ENCODE measurements around the gene SCUBE1. TPM values are rescaled to one million over a fixed set of nuclear protein-coding genes. Genes with fewer than 3 reads are reported as not detected.

SCUBE1 gene
- total and polyA plus RNA-seq, 2 experiments from 2014 or later = 0.81 to 3.2 TPM

DNA sequence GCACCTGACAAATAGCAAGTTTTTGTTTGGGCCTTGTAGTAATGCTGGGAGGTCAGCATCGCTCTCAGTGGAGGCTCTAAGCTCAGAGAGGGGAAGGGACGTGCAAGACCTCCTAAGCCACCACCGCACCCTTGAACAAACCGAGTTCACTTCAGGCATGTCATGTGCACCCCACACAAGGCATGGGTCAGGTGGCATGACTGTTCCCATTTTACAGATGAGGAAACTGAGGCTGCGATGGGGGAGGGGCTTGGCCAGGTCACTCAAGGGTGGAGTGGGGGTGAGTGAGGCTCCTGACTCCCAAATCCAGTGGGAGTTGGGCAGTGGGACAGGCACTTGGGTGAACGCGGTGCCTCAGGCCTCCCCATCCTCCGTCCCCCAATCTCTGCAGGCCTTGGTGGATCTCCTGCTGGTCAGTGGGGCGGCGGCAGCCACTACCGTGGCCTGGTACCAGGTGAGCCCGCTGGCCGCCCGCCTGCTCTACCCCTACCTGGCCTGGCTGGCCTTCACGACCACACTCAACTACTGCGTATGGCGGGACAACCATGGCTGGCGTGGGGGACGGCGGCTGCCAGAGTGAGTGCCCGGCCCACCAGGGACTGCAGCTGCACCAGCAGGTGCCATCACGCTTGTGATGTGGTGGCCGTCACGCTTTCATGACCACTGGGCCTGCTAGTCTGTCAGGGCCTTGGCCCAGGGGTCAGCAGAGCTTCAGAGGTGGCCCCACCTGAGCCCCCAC is 180.6 kb downstream of the SCUBE1 start (continued):
- TF ChIP-seq, protein P1, sequence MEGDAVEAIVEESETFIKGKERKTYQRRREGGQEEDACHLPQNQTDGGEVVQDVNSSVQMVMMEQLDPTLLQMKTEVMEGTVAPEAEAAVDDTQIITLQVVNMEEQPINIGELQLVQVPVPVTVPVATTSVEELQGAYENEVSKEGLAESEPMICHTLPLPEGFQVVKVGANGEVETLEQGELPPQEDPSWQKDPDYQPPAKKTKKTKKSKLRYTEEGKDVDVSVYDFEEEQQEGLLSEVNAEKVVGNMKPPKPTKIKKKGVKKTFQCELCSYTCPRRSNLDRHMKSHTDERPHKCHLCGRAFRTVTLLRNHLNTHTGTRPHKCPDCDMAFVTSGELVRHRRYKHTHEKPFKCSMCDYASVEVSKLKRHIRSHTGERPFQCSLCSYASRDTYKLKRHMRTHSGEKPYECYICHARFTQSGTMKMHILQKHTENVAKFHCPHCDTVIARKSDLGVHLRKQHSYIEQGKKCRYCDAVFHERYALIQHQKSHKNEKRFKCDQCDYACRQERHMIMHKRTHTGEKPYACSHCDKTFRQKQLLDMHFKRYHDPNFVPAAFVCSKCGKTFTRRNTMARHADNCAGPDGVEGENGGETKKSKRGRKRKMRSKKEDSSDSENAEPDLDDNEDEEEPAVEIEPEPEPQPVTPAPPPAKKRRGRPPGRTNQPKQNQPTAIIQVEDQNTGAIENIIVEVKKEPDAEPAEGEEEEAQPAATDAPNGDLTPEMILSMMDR (conservative IDR thresholded peaks at IDR 0.05; ENCODE audit: low read depth in 2 of 2) = no peak
- no peak for TF ChIP-seq ZNF331 (CRISPR knock-in tag; IDR thresholded peaks at IDR 0.05; ENCODE audit: low read depth)
- no peak for TF ChIP-seq CREB1 (CRISPR knock-in tag; IDR thresholded peaks at IDR 0.05; ENCODE audit: low read depth)
- TF ChIP-seq, protein P2, sequence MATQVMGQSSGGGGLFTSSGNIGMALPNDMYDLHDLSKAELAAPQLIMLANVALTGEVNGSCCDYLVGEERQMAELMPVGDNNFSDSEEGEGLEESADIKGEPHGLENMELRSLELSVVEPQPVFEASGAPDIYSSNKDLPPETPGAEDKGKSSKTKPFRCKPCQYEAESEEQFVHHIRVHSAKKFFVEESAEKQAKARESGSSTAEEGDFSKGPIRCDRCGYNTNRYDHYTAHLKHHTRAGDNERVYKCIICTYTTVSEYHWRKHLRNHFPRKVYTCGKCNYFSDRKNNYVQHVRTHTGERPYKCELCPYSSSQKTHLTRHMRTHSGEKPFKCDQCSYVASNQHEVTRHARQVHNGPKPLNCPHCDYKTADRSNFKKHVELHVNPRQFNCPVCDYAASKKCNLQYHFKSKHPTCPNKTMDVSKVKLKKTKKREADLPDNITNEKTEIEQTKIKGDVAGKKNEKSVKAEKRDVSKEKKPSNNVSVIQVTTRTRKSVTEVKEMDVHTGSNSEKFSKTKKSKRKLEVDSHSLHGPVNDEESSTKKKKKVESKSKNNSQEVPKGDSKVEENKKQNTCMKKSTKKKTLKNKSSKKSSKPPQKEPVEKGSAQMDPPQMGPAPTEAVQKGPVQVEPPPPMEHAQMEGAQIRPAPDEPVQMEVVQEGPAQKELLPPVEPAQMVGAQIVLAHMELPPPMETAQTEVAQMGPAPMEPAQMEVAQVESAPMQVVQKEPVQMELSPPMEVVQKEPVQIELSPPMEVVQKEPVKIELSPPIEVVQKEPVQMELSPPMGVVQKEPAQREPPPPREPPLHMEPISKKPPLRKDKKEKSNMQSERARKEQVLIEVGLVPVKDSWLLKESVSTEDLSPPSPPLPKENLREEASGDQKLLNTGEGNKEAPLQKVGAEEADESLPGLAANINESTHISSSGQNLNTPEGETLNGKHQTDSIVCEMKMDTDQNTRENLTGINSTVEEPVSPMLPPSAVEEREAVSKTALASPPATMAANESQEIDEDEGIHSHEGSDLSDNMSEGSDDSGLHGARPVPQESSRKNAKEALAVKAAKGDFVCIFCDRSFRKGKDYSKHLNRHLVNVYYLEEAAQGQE (IDR thresholded peaks at IDR 0.05; ENCODE audit: unreplicated experiment) = no peak

DNA sequence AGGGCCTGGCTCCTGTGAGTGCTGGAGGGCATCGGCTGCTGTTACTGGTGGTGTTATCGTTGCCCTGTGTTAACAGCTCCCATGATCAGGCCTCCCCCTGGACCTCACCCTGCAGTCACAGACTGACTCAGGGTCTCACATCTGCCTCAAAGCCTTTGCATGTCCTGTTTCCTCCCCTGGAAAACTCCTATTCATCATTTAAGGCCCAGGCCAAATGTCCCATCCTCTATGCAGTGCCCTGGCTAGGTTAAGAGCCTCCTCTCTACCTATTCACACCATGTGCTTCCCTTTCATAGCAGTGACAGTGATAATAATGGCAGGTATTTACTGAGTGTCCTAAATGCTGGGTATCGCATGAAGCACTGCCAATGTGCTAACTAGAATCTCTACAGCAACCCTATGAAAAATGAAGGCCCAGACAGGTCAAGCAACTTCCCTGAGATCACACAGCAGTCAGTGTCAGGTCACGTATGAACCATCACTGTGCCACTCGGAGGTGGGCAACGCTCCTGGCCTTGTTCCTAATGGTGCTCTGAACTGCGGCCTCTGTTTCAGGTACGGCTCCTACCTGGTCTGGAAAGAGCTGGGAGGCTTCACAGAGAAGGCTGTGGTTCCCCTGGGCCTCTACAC is 182.6 kb downstream of the SCUBE1 start:
- peaks cover 11% of the 10 kb centered on the region for H3K27me3 Mint-ChIP-seq (ENCODE audit: insufficient read depth, low read depth, poor library complexity)

More for the DNA sequence above, 182.6 kb downstream of the SCUBE1 start:
- H3K79me2 ChIP-seq (replicated peaks; ENCODE audit: insufficient read depth) = no peaks in the 10 kb centered on the region
- no peak overlapping the region for H3K27ac Mint-ChIP-seq
- no peaks in the 10 kb centered on the region for H4K20me1 ChIP-seq (replicated peaks; ENCODE audit: insufficient read depth)
- no peak overlapping the region for H3K4me2 ChIP-seq
- H3K27ac ChIP-seq (ENCODE audit: low read depth) = no peak overlapping the region
- no peak for ATAC-seq
- H3K4me1 ChIP-seq (ENCODE audit: insufficient read depth) = no peaks in the 10 kb centered on the region
- H3K4me3 ChIP-seq = no peak overlapping the region
- DNase-seq (ENCODE audit: low spot score) = no peak
- H3K4me1 Mint-ChIP-seq = peaks cover 3% of the 10 kb centered on the region; the same call in 2 of the 3 replicates
- no peaks in the 10 kb centered on the region for H3F3A ChIP-seq (replicated peaks; ENCODE audit: low read depth)
- H3K27me3 ChIP-seq (ENCODE audit: insufficient read depth) = no peaks in the 10 kb centered on the region
- no peak for TF ChIP-seq NANOG (IDR thresholded peaks at IDR 0.05; ENCODE audit: borderline replicate concordance)
- no peak for TF ChIP-seq JUNB (IDR thresholded peaks at IDR 0.05; ENCODE audit: unreplicated experiment)
- TF ChIP-seq EZH2 (IDR thresholded peaks at IDR 0.05; ENCODE audit: low read depth, unreplicated experiment) = no peak
- TF ChIP-seq, protein P2 (IDR thresholded peaks at IDR 0.05; ENCODE audit: unreplicated experiment) = no peak
- no peak for TF ChIP-seq ZNF114 (CRISPR knock-in tag; IDR thresholded peaks at IDR 0.05)
- TF ChIP-seq CREB1 (CRISPR knock-in tag; IDR thresholded peaks at IDR 0.05; ENCODE audit: low read depth) = no peak
- no peak overlapping the region for H2AFZ ChIP-seq
- H3K36me3 ChIP-seq (ENCODE audit: insufficient read depth) = no peaks in the 10 kb centered on the region
- no peaks in the 10 kb centered on the region for H3K36me3 Mint-ChIP-seq (ENCODE audit: low read depth)
- no peak overlapping the region; the same call in 2 of the 3 replicates for H3K4me3 Mint-ChIP-seq
- H3K9me2 ChIP-seq (ENCODE audit: insufficient read depth) = no peaks in the 10 kb centered on the region
- H3K9me3 Mint-ChIP-seq = no peaks in the 10 kb centered on the region
